ENCODE results near the gene ACTR8.

Gene ACTR8

DNA sequence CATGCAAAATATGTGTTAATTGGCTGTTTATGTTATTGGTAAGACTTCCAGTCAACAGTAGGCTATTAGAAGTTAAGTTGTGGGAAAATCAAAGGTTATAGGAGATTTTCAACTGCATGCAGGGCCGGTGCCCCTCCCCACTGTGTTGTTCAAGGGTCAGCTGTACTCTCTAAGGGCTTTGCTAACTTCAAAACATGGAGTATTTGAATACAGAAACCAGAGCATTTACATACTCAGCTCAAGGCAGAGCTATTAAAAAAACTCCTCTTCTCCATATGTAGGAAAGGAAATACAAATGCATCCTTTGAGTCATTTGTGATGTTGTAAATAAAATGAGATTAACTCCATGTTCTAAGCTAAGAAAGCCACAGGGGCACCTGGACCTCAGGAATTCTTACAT lies 18.8 kb downstream of the ACTR8 start:
- no peak for DNase-seq

DNA sequence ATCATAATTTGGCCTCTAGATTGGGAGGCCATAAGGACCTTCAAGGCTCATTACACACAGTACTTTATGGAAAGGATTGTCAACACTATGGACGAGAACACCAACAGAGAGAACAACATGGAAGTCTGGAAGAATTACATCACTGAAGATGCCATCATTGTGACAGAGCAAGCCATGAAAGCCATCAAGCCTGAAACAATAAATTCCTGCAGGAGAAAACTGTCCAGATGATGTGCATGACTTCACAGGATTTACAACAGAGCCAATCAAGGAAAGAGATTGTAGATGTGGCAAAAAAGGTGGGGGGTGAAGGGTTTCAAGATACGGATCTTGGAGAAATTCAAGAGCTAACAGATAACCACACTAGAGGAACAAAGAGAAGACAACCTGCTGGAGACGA lies 19.7 kb downstream of the ACTR8 start:
- DNase-seq: no peak

DNA sequence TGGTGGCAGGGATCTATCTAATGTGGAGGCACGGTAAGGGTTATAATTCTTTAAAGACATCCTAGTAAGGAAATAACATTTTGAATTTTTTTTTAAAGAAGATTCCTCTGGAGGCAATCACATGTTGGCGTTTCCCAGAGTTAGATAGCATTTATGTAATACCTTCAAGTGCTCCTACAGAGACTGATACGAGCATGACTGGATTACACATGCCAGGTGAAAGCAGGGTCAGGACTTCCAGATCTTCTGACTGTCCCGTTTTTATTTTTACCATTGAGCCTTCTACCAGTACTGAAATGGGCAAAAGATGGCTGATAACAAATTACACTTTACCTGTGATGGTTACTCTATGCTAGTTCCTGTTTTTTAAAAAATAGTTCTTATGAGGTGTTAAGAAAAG lies 21.8 kb downstream of the ACTR8 start:
- DNase-seq: no peak

DNA sequence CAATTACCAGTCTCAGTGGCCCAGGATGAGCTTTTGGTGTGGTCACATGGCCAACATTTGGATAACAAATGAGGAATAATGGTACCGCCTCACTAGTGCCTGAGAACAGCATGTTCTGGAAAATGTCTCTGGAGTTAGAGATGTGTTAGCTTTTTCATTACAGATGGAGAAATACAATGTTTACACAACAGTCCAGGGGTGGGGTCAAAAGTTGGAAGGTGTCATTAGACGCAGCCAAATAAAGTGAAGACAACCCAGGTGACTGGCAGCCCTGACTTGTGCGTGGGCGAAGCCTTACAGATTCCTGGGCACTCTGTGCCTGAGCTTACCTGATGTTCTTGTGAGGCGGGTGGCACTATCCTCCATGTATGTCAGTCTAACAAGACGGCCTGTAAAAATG lies 22.8 kb downstream of the ACTR8 start:
- DNase-seq: no peak

DNA sequence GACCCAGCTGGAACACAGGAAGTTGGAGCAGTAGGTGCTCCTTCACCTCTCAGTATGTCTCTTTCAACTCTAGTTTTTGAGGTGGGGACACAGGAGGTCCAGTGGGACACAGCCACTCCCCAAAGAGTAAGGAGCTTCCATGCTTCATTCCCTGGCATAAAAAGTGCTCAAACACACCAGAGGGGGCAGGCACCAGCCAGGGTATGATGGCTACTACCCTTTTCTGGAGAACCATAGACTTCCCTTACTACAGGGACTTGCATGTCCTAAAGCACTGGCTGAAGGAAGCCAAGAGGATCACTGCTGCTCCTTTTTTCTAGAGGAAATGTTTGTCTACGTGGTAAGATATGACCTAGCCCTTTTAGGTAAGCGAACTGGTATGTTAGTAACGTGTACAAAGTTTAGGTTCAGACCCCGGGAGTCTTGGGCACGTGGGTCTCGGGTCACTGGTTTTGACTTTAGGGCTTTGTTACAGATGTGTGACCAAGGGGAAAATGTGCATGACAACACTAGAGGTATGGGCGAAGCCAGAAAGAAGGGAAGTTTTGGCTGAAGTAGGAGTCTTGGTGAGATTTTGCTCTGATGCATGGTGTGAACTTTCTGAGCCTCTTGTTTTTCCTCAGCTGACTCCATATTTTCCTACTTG lies 23.7 kb downstream of the ACTR8 start:
- DNase-seq: no peak

DNA sequence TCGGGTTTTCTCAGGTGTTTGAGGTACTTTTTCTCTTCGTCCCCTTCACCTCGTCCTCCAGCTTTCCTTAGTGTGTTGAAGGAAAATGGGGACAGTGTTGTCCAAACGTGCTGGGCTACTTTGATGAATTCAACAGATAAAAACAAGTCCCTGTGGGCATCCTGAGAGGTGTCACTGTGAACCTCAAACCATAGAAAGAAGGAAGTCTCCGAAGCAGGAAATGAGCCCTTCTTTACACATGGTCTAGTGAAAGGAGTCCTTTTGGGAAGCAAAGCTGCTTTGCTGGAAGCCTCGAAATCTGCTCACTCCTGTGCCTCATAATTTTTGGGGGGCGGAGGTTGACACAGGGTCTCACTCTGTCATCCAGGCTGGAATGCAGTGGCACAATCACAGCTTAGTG lies 25.0 kb downstream of the ACTR8 start:
- DNase-seq: no peak

DNA sequence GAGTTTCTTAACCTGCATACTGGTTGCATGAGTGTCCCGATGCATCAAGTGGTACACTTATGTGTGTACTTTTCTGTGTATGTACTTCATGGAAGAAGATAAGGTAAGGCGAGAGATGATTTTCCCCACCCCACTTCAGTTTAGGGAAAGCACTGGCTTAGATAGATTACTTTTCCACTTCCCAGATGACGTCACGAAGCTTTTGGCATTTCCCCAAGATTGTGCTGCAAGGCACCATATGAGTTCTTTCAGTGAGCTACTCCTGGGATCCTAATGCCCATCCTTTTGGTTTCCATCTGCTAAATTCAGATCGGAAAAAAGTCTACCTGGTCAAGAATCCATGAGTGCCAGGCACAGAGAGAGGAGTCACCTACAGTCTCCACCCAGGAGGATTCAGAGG lies 31.1 kb downstream of the ACTR8 start:
- DNase-seq: no peak

DNA sequence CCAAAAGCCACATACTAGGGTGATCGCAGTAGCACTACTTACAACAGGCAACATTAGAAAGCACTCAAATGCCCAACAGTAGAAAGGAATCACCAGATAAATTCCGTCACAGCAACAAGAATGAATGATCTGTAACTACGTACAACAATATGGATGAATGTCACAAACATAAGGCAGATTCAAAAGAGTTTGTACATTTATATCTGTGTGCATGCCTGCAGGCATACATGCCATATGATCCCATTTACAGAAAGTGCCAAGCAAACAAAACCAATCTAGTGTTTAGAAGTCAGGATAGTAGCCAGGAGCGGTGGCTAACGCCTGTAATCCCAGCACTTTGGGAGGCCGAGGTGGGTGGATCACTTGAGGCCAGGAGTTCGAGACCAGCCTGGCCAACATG lies 32.0 kb downstream of the ACTR8 start:
- no peak for DNase-seq

DNA sequence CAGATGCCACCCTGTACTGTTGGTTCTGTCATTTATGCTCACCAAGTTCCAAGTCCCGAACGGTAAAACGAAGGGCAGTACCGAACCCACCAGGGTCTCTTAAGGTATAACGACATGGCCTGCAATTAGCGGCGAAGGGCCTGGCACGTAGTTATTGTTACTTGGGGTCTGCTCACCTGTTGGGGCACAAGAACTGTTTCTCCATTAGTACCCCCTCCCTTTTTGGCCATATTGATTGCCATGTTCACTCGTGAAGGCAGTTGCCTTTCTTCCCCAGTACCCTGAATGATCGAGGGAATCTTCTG lies 35.1 kb downstream of the ACTR8 start:
- no peak for DNase-seq

DNA sequence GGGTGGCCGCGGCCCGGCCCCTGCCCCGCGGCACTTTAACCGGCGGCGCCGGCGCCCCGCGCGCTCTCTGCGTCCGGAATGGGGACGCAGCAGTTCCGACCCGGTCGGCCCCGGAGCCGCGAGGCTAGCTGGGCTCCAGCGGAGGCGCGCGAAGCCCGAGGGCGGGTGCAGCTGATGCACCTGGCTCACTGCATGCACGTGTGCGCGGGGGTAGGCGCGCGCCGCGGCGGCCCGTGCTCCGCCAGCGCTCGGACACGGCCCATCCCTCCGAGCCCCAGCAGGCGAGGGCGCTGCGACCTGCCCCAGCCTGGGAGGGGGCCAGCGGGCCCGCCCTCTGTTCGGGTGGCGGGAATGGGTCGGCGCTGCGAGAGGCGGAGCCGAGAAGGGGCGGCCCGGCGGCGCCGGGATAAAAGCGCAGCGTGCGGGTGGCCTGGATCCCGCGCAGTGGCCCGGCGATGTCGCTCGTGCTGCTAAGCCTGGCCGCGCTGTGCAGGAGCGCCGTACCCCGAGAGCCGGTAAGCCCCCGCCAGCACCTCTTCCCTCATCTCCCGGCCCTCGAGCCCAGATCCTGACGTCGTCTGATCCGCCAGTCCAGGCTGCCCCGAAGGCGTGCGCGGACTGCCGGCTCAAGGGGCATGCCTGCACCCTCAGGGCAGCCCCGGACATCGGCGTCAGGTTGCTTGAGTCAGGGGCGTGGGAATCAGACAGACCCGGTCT lies 35.7 kb downstream of the ACTR8 start, which contains the start of the genes CHDH and IL17RB:
TSS of gene CHDH (minus strand) at position 286 of the 717 bp plus-strand sequence. CDS start 22,411 bp downstream, outside the sequence.
TSS of gene IL17RB (plus strand) at position 435 of the 717 bp plus-strand sequence. CDS start at position 456, 21 bp downstream.
- no peak for DNase-seq

DNA sequence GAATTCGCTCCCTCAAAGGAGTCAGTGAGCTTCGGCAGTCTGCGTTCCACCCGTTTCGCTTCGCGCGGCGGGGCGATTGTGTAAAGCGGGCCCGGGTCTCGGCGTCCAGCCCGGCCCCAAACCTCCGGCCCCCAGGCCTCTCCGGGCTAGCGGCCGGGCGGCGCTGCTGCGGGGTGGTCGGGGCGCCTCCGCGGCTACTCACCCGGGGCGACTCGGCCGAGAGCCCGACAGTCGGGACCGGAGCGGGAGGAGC lies 36.1 kb downstream of the ACTR8 start:
- no peak for DNase-seq

DNA sequence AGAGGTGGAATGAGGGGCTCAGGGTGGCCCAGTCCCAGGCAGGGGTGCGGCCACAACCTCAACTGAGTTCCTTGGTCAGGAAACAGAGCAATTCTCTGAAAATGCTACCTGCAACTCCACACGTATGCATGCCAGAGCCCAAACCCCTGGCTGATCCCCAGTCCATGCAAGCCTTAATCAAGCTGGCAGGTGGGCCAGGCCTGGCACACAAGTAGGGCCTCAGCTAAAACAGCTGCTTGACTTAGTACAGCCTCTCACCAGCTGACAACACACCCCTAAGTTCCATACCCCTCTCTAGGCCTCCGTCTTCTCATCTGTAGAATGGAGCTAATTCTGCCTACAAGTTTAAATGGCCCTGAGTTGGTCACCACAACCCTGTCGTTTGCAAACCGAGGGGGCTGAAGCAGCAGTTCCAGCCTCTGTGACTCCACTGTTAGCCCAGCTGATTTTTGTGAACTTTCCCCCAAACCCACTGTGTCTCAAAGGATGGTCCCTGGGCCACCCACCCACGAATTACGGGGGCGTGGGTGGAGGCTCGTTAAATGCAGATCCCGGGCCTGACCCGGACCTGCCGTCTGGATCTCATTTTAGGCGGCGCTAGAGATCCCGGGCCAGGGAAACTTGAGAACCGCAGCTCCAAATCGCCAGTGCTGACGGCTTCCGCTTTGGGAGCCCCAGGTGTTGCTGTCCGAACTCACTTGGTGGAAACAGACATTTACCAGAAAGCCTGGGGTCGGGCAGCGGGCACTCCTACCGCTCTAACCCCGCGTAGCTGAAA lies 36.7 kb downstream of the ACTR8 start:
- no peak for DNase-seq

DNA sequence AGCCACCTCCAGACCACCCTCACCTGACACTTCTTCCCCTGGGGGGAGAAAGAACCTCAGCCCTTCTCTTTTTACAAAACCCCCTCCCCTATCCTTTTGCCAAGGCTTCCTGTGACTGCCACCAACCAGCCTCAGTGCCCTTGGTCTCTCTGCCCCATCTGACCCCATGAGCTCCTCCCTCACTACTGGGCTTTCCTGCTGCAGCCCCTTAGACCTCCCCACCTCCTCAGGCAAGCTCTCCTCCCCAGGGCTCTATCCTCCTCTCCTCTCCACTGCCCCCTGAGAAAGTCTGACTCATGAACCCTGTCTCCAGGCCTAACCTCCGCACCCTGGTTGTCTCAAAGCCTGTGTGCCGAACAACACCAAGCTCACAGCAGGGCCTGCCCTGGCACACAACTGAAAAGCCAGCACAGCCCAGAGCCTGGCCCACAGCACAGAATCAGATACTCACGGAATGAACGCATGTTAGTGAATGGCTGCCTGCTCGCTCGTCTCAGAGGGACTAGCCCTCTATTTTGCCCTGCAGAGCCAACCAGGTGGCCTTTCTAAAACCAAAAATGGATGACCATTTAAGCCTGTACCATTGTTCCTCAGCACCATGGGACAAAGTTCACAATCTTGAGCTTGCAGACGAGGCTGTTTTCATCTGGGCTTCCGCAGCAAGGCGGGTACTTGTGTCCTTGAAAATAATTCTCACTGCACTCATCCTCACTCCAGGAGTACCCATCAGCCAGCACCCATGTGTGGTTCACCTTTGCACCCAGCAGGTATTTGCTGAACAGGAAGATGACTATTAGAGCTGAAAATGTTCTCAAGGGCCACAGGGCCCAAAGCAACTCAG lies 37.5 kb downstream of the ACTR8 start:
- no peak for DNase-seq

DNA sequence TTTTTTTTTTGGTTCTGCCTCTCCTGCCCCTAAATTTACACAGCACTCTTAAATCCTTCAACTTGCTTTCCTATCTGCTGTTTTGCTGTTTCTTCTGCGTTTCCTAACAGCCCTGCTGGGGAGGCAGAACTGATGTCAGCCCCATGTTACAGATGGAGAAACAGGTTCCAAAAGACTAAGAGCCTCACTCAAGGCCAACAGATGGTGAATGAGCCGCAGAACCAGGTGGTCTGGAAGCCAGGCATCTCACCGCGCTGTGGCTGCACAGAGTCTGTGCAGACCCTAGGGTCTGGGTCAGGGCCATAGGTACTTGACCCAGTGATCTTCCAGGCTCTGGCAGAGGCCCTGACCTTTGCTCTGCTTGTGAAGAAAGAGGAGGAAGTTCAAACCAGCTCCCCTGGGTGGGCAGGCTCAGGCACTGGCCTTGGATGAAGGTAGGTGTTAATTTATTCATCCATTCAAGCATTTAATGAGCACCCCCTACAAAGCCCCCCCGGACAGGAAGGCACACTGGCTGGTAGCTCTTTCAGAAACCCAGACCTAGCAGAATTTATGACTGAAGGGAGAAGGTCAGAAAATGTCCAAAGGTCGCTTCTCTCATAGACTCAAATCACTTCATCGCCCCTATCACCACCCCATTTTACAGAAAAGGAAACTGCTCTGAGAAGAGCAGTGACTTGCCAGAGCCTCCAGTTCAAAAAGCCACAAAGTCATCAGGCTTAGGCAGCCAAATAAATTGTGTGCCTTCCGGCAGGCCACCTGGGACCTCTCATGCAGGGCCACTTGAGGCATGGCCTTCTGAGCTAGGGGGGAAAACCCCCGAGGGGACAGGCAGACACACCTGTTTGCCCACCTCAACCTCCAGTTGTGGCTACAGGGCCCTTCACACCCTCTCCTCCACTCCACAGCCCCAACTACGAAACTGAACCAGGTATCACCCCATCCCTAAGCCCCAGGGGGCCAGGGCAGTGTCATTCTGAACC lies 38.5 kb downstream of the ACTR8 start:
- no peak for DNase-seq

DNA sequence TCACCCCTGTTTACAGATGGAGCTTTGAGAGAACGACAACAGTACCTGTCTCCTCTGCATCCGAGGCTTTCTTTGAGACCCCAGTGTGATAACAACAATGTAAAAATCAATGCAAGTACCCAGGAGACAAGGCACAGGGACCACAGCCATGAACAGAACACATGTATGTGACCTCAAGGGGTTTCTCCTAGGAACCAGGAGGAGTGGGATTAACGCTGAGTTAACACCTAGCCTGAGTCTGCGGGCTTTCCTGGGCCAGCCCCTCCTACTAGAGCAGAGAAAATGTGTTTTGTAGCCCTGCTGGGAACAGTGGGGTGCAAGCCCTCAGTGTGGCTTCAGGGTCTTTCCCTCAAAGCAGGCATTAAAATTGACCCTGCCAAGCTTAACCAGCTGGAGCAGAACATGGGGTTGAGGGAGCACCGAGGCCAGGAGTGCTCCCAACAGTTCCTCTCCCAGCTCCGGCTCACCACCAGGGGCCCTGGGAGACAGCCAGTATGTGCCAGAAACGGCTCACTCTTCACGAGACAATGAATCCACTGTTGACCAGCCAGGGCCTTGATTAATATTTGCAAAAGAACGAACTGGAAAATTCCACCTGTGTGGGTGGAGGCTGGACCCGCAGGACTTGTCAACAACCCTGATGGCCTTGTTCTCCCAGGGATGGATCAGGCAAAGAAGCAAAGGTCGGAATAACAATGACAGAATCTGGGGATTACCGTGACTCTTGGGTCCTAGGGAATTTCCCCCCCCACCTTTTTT lies 39.3 kb downstream of the ACTR8 start:
- no peak for DNase-seq

DNA sequence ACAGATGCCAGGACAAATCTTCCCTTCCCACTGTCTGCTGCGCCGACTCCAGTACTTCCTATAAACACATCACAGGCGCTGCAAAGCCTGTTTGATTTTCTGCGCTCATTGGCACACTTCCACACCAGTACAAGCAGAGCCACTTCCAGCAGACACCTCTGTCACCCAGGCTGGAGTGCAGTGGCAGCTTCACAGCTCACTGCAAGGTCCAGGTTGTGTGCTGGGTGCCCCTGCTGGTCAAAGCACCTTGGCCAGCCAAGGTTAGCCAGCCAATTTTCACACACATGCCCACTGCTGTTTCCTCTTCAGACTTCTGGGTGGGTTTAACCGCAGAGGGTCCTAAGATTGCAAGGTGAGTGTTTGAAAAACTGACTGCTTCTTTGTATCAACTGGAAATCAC lies 40.7 kb downstream of the ACTR8 start:
- DNase-seq: no peak

DNA sequence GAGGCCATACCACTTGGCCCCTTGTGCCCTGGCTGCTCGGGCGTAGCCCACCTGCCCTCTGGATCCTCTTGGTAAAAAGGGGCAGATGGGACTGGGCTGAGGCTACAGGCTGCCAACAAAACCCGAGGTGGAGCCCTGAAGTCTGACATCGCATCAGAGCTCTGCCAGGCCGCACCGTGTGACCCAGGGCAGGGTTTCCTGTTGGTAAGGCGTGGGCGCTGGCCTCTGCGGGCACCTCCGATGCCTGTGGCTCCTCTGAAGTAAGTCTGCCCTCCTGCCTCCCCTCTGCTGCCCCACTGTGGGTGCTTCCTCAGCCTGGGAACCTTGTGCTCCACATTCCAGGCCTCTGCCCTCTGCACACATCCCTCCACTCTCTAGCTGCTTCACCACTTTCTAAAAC lies 44.6 kb downstream of the ACTR8 start:
- DNase-seq: no peak

DNA sequence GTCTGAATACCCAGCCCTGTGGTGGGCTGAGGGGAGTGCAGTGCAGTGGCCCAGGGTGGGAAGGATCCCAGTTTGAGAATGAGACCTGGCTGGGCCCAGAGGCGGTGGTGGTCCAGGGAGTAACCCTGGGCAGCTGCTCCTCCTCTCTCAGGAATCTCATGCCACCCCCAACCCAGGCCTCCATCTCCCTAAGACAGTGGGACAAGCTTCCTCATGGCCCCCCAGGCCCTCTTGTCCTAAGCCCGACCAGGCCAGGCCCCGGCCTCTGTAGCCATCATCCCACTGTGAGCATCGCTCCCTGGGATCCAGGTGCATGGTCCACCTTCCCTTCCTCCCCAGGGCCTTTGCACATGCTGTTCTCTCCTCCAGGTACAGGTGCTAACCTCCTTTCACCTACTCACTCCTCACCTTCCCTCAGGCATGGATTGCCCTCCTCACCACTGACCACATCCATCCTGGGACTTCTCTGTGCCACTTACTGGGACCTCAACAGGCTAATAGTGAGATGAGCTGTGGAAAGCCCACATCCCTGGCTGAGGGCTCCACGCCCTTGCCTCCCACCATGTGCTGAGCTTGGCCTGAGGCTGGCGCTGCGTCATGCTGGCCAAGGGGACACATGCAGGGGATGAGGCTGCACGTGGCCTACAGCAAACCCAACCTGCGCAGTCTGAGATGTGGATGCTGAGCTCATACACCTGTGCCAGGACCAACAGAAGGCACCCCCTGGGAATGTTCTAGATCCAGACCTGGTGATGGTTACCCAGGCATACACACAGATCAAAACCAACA lies 45.7 kb downstream of the ACTR8 start:
- DNase-seq: no peak

DNA sequence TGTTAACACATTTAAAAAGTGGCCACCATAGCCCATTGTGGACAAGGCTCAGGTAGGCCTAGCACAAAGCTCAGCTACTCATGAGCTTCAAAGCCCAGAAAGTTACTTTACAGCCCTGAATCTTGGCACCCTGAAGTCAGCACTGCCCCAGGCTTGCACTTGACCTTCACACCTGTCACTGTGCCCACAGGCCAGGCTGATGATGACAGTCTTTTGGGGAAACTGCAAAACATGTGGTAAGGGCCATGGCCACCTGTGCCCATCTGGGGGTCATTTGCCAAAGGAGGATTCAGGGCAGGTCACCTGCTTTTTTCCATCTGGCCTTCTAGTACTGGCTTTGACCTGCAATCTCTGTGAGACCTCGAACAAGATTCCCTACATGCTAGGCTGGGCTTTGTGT lies 46.7 kb downstream of the ACTR8 start:
- DNase-seq: no peak

DNA sequence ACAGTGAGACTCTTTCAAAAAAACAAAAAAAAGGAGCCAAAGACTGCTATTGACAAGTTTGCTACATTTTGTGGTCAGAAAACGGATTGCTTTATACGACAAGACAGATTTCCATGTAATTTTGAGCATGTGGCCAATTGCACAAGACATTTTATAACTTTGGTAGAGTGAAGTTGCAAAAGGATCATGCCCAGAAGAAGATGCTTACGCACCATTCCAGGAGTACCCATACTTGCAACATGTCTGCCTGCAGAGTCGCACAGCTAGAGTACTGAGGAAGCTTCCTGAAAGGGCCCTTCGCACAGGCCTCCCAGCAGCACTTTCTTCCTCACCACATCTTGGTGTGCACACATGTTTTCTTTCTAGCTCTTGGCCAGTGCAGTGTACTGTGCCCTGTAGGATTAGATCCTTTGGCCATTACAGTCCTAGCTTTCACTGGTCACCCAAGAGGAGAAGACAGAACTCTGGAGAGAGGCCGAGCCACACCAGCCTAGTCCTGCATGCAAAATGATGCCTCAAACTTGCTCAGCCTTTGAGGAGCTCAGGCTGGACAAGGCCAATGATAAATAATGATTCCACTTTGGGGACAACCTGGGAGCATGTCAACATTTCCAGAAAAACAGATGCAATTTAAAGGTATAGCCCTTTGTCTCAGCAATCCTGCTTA lies 47.4 kb downstream of the ACTR8 start:
- DNase-seq: no peak
